C4-2B (cell line): ENCODE data around the gene SHC2.
"Not testable (repeated sequence)": the region's sequence is repeated elsewhere in the genome, so short reads cannot be mapped to it uniquely, and the experiment has no call there.

Experiments used
- H3K27ac ChIP-seq: fragments of 450-650 bp; 2 replicates; pipeline ENCODE4 v1.5.1; 2017
- CTCF ChIP-seq: fragments of 450-650 bp; conservative IDR thresholded peaks from 2 replicates; pipeline ENCODE4 v1.5.1; 2017; ENCODE audit warnings: mild to moderate bottlenecking
- ZFX ChIP-seq: fragments of 450-650 bp; IDR thresholded peaks from 2 replicates; pipeline ENCODE4 v1.6.1; 2017

Gene SHC2

GRCh38 chr19:430701-431100 lies 30.1 kb downstream of the SHC2 start:
- no peak for TF ChIP-seq CTCF
- no peak for TF ChIP-seq ZFX
- no peak overlapping the region for H3K27ac ChIP-seq

- TF ChIP-seq ZFX (no peak), CTCF (no peak)
- H3K27ac ChIP-seq = no peak overlapping the region
Observed at GRCh38 chr19:428149-428548, 32.7 kb downstream of the SHC2 start.

GRCh38 chr19:427675-428074 lies 33.2 kb downstream of the SHC2 start:
- not testable (repeated sequence) for H3K27ac ChIP-seq

- TF ChIP-seq ZFX (no peak), CTCF (no peak)
Observed at GRCh38 chr19:426725-427445, 33.9 kb downstream of the SHC2 start.

GRCh38 chr19:425056-425455 lies 35.8 kb downstream of the SHC2 start:
- TF ChIP-seq ZFX (no peak), CTCF (no peak)
- no peak overlapping the region for H3K27ac ChIP-seq

More at GRCh38 chr19:426725-427445, 33.9 kb downstream of the SHC2 start:
- H3K27ac ChIP-seq = no peak overlapping the region

GRCh38 chr19:424546-424945 lies 36.3 kb downstream of the SHC2 start:
- no peak overlapping the region for H3K27ac ChIP-seq
- TF ChIP-seq ZFX = no peak
- TF ChIP-seq CTCF = no peak

- TF ChIP-seq ZFX = no peak
- no peak for TF ChIP-seq CTCF
- H3K27ac ChIP-seq = no peak overlapping the region
Observed at GRCh38 chr19:423691-424466, 37.0 kb downstream of the SHC2 start.

GRCh38 chr19:422917-423226 lies 38.0 kb downstream of the SHC2 start:
- H3K27ac ChIP-seq = not testable (repeated sequence)
